ENCODE measurements around the gene SCAI.

- TF ChIP-seq CSDC2 (CRISPR knock-in tag; IDR thresholded peaks at IDR 0.05) (no peak), RARB (CRISPR knock-in tag; IDR thresholded peaks at IDR 0.05) (no peak), OSR1 (CRISPR knock-in tag; IDR thresholded peaks at IDR 0.05) (no peak), ZFP30 (CRISPR knock-in tag; IDR thresholded peaks at IDR 0.05) (no peak), ARNTL (CRISPR knock-in tag; IDR thresholded peaks at IDR 0.05; ENCODE audit: borderline replicate concordance, low read depth) (no peak), ZNF565 (CRISPR knock-in tag; conservative IDR thresholded peaks at IDR 0.05; ENCODE audit: low read depth) (no peak), ZFP3 (CRISPR knock-in tag; IDR thresholded peaks at IDR 0.05) (no peak), SNAI2 (CRISPR knock-in tag; IDR thresholded peaks at IDR 0.05) (no peak), ISL1 (CRISPR knock-in tag; IDR thresholded peaks at IDR 0.05) (no peak), TCF4 (CRISPR knock-in tag; IDR thresholded peaks at IDR 0.05; ENCODE audit: borderline replicate concordance) (no peak)
- TF ChIP-seq, protein P1, sequence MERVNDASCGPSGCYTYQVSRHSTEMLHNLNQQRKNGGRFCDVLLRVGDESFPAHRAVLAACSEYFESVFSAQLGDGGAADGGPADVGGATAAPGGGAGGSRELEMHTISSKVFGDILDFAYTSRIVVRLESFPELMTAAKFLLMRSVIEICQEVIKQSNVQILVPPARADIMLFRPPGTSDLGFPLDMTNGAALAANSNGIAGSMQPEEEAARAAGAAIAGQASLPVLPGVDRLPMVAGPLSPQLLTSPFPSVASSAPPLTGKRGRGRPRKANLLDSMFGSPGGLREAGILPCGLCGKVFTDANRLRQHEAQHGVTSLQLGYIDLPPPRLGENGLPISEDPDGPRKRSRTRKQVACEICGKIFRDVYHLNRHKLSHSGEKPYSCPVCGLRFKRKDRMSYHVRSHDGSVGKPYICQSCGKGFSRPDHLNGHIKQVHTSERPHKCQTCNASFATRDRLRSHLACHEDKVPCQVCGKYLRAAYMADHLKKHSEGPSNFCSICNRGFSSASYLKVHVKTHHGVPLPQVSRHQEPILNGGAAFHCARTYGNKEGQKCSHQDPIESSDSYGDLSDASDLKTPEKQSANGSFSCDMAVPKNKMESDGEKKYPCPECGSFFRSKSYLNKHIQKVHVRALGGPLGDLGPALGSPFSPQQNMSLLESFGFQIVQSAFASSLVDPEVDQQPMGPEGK (CRISPR knock-in tag; IDR thresholded peaks at IDR 0.05; ENCODE audit: borderline replicate concordance) = no peak
- TF ChIP-seq, protein P2, sequence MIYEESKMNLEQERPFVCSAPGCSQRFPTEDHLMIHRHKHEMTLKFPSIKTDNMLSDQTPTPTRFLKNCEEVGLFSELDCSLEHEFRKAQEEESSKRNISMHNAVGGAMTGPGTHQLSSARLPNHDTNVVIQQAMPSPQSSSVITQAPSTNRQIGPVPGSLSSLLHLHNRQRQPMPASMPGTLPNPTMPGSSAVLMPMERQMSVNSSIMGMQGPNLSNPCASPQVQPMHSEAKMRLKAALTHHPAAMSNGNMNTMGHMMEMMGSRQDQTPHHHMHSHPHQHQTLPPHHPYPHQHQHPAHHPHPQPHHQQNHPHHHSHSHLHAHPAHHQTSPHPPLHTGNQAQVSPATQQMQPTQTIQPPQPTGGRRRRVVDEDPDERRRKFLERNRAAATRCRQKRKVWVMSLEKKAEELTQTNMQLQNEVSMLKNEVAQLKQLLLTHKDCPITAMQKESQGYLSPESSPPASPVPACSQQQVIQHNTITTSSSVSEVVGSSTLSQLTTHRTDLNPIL (CRISPR knock-in tag; IDR thresholded peaks at IDR 0.05; ENCODE audit: low read depth) = no peak
Observed at GRCh38 chr9:125024917-125025316, 118.4 kb downstream of the SCAI start.

Measured in SK-N-SH treated with all-trans-retinoic acid at 6 μM for 48 hours (cell line).